ENCODE measurements around the gene SPARC.
"Not testable (repeated sequence)": the region's sequence is repeated elsewhere in the genome, so short reads cannot be mapped to it uniquely, and the experiment has no call there.

SPARC gene

DNA sequence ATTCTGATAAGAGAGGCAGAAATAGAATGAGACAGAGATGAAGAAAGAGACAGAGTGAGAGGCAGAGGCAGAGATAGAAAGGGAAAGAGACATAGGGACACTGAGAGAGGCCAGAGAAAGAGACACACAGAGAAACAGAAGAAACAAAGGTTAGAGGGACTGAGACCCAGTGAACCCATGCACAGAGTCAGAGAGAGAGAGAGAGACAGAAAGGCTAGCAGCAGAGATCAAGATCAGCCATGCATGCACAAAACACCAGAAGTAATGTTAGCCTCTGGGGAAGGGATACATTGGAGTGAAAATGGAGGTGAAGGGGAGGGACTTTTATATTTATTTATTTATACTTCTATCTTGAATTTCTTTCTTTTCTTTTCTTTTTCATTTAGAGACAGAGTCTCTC lies 14.1 kb upstream of the SPARC start:
- DNase-seq (ENCODE audit: low read depth): no peak

DNA sequence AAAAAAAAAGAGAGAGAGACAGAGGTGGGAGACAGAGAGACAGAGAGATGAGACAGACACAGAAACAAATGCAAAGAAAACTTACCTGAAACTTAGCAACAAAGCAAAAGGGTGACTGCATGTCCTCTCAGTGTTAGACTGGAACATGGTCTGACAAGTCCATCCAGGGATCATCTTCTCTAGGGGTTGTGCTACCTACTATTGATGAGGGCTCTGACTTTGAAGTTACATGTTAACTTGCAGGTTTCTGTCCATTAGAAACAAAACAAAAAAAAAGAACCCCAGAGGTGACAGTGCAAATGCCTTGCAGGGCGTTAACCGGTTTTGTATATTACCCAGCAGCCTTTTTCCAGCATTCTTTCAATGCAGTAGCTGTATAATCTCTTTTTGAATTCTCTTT lies 13.6 kb upstream of the SPARC start:
- DNase-seq (ENCODE audit: low read depth): no peak

DNA sequence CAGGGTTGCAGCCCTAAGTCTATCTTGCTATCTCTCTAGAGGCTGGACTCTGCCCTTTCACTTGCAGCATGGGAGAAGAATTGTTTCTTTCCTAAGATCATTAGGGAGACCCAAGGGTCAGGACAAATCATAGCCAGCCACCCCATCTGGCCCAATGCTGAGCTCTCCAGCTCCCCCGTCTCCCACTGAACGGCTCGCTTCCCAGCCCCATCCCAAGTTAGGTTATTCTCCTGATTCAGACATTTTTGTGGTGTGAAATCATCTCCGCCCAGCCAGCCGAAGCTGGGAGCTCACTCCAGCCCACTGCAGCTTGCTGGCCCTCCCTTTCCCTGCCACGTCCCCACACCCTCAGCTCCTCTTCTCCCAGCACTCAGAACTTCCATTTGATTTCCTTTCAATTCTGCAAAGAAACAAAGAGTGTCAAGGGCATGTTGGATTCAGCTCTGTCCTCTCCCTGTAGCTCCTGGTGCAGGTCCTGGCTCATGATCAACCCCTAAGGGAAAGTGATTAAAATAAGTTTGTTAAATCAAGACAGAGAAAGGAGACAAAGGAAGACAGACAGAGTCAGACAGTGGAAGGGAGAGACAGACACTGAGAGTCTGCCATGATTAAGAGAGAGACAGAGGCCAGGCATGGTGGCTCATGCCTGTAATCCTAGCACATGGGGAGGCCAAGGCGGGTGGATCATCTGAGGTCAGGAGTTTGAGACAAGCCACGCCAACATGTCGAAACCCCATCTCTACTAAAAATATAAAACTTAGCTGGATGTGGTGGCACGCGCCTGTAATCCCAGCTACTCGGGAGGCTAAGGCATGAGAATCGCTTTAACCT lies 12.6 kb upstream of the SPARC start:
- DNase-seq (ENCODE audit: low read depth): no peak

DNA sequence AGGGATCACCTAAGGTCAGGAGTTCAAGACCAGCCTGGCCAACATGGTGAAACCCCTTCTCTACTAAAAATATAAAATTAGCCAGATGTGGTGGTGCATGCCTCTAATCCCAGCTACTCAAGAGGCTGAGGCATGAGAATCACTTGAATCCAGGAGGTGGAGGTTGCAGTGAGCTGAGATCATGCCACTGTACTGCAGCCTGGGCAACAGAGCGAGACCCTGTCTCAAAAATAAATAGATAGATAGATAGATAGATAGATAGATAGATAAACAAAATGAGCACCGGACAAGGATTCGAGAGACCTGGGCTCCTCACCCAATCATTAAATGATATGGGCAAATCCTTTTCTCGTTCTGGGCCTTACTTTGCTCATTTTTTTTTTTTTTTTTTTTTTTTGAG lies 11.4 kb upstream of the SPARC start:
- not testable (repeated sequence) for DNase-seq (ENCODE audit: low read depth)

DNA sequence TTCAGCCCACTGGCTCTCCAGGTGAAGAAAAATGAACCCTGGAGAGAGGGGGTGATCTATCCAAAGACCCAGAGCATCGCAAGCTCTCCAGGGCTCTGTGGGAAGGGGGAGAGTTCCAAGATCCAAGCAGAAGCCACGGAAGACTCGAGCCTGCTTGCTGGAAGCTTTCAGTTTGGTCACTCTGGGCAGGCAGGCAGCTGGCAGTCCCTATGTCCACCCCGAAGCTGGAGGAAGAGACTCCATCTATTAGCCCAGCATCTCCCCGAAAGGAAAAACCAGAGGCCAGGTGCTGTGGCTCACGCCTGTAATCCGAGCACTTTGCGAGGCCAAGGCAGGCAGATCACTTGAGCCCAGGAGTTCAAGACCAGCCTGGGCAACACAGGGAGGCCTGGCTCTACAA lies 10.7 kb upstream of the SPARC start:
- DNase-seq (ENCODE audit: low read depth): no peak

DNA sequence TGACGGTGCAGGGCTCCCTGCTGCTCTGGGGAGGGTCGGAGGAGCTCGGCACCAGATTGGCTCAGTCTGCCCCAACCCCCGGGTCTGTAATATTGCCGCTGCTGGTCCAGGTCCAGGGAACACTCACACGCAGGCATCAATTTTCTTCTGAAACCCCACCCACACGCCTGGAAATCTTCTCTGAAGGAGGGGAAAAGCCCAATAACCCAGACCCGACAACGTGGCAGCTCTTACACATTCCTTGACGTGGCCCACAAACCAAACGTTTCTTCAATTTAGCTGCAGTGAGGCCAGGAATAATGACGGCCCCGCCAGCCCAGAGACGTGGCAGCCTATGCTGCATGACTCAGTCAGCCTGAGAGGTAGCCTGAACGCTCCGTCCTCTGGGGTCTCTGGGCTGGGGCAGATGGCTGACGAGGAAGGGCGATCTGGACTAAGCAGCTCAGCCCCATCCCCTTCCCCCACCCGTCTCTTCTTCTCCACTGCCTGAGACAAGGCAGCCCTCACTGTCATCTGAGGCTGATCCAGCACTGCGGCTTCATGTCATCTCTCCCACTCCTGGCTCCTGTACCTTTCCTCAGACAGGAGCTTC lies 9.9 kb upstream of the SPARC start:
- no peak for DNase-seq (ENCODE audit: low read depth)

DNA sequence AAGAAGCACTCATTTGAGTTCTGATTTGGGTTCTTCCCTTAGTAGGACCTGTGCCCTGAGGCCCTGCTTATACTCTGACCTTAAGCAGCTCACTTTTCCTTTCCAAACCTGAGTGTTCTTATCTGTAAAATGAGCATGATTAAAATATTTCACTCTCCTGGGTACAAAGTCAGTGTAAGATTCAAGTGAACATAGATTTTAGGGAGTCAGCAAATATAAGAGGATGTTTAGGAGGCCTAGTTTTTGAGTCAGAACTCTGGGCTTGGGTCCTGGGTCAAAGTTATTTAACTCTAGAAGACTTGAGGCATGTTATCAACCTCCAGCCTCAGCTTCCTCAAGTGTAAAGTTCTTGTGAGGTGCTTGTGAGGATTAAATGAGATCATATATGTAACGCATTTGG lies 8.7 kb upstream of the SPARC start:
- DNase-seq (ENCODE audit: low read depth): no peak

DNA sequence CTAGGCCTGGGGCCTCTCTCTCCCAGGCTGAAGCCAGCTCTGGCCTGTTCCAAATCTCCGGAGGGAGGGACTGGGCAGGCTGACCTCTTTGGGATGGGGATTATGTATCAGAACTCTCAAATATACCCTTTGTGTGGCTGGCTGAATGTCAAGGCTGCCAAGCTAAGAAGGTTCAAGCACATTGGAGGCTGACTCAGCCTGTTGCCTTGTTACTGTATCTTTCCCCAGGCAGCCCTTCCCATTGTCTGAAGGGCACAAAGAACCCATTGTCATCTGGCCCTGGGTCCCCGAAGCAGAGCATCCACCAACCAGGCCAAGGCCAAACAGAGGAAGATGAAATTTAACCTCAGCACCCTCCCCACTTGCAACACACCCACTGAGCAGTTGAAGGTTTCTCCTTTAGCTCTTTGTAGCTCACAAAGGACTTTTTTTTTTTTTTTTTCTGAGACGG lies 7.3 kb upstream of the SPARC start:
- no peak for DNase-seq (ENCODE audit: low read depth)

DNA sequence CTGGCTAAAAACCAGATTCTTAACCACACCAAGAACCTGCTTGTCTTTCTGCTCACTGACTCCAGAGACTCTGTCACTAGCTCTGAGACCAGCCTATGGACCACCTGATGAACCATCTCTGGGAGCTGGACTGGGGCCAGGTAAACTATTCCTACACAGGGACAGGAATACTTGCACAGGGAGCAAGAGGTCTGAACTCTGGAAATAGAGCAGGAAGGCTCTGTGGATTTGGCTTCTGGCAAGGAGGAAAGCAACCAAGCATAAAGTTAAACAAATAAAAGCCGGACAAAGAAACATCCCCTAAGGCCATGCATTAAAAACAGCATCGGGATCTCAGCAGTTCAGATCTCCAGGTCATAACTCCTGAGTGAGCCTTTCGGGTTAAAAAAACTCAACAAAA lies 5.6 kb upstream of the SPARC start:
- no peak for DNase-seq (ENCODE audit: low read depth)

DNA sequence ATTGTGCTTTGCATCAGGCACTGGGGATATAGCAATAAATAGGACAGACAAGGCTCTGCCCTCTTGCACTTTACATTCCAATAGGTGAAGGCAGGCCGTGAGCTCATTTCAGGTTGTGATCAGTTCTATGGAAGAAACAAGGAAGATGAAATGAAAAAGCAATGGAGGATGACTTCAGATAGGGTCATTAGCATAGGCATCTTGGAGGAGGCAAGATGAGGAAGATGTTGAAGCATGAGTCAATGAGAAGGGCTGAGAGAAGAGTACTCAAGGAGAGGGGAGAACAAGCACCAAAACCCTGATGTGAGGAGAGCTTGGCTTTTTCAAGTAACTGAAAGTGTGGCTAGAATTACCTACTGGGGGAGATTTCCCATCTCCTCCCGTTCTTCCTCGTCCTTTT lies 5.0 kb upstream of the SPARC start:
- DNase-seq (ENCODE audit: low read depth): no peak

DNA sequence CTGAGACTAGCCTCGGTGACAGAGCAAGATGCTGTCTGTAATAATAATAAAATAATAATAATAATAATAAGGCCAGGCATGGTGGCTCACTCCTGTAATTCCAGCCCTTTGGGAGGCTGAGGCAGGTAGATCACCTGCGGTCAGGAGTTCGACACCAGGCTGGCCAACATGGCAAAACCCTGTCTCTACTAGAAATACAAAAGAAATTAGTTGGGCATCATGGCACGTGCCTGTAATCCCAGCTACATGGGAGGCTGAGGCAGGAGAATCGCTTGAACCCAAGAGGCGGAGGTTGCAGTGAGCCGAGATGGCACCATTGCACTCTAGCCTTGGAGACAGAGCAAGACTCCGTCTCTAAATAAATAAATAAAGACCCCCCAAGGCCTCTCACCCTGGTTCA lies 2.9 kb upstream of the SPARC start:
- DNase-seq (ENCODE audit: low read depth): not testable (repeated sequence)

DNA sequence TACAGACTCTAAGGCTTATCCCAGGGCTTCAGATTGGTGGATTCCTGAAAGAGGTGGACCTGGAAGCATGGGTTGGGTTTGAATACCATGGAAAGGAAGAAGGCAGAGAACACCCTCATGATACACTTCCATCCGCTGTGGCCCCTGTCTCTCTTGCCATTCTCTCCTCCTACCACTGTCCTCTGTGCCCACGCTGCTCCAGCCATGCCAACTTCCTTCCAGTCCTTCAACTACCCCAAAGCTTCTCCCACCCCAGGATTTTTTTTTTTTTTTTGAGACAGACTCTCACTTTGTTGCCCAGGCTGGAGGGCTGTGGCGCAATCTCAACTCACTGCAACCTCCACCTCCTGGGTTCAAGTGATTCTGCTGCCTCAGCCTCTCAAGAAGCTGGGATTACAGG lies 1.7 kb upstream of the SPARC start:
- DNase-seq (ENCODE audit: low read depth): no peak

DNA sequence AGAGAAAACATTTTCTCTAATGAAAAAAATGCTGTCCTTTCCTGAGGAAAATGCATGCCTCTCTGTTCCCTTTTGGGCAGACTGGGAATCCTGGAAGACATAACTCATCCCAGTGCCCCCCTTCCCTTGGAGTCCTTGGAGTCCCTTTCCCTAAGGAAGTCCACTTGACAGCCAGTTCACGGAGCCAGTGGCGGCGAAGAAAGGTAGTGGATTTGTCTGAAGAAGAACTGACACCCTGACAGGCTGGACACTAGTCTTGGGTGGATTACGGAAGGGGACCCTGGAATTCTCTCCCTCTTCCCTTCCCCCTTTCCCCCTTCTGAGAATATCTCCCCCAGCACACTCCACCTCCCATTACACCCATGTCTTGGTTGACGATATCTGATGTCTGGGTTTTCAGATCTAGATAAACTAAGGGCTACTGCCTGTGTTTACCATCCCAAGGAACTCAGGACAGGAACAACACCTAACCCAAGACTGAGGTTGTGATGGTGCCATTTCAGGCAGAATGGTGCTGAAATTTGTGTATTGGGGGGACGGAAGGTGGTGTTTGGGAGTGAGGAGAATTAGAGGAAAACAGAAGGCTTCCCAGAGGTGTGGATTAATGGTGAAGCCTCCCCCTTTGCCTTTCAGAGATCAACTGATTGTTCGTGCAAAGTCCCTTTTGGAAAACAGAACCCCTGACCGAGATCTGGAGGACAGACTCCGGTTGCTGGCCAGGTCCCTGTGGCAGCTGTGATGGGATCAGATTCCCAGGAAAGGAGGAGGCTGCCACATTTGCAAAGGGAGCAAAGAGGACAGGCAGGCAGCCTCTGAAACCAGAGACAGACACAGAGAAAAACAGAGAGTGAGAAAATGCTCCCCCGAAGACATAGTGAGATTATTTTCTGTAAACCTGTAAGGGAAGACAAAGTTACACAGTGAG lies 704 bp downstream of the SPARC start:
- DNase-seq (ENCODE audit: low read depth): no peak

DNA sequence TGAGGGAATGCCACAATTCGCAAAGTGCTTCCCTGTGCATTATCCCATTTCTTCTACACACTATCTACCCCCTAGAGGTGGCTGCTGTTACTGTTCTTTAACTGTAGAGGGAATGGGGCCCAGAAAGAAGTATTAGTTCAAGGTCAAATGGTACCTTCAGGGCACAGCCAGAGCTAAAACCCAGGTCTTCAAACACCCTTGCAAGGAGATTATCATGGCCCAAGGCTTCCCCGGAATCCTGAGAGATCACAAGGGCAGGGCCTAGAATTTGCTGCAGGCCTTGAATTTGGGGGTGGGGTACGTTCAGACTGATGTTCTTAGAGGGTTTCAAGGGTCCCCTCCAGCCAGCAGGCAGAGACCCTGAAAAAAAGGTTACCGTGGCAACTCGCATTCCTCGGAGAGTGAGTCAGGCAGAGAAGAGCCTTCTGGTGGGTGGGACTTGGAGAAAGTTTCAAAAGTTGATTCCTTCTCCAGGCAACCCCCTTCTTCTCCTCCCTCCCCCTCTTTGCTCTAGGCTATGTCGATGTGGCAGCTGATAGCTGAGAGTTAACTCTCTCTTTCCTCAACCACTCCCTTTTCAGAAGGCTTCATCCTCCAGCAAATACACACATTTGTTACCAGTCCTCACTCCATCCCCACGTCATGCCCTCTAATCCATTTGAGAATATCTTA lies 1.9 kb downstream of the SPARC start:
- no peak for DNase-seq (ENCODE audit: low read depth)

DNA sequence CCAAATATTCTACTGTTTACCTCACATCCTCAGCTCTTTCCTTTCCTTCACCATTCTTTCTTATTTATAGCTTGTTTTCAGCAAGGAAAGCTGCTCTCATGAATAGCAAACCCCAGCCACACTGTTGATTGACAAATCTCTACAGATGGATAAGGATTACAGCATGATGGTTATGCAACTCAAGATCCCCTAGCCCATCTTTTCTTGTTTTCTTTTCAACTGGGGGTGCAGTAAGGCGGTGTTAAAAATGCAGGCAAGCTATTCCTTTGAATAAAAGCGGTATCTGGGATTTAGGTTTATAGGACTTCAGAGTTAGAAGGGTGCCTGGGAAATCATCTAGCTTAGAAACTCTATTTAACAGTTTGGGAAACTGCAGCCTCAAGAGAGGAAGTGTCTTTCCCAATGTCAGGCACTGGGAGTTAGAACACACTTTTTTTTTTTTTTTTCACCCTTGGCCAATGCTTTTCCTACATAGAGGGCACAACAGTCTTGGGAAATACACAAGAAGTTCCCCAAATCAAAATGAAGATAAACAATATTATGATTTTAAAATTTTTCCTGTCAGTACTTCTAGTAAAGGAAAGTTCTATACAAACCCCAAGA lies 2.6 kb downstream of the SPARC start:
- DNase-seq (ENCODE audit: low read depth): no peak

DNA sequence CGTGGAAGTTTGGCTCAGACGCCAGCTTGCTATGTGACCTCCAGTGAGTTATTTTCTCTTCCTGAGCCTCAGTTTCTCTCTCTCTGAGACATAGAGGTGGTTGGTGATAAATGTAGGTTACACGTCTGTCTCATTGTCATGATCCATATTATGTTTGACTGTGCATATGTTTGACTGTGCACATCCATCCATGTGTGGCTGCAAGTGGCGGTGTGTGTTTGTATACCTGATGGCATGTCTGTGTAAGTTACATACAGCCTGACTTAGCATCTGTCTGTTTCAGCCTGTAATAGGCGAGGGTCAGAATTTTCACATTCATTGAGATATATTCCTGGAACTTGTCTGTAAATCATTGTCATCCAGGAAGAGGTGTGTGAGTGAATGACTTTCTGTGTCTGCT lies 3.3 kb downstream of the SPARC start:
- no peak for DNase-seq (ENCODE audit: low read depth)

DNA sequence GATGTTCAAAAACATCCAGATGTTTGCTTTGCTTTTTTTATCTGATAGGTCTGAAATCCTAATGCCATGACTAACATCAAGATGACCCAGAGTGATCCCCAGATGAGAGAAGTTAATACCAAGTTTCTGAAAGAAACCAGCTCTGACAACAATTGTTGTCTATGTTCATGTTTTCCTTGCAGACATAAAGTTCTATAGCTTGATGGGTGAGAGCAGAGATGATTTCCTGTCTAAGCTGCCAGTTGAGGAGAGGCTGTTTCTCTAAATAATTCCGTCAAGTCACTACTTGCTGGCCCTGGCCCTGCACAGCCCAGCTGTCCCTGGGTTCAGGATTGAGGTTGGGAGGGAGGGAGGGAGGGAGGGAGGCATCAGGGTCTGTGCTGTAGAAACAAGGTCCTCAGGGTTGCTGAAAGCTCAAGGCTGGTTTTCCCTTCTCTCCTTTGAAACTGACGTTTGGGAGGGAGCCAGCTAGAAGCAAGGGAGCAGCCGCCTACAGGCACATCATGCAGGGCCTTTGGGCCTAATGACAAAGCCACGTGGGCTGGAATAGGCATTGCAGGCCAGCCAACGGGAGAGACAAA lies 3.9 kb downstream of the SPARC start:
- no peak for DNase-seq (ENCODE audit: low read depth)

DNA sequence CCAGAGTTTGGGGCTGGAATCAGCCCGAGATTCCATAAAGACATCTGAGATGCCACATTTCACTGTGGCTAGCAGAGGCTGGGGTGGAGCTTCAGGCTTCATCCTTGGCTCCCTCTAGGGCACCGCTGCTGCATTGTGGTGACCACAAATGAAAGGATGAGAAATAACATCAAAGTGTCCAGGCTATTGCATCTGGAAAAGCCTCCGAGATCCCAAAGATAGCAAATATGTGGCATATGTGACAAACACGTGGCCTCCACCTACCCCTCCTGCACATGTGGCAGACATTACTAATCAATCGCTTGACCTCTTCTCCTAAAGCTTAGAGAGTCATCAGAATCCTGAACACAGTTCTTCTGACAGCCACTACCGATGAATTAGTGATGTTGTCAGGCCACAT lies 4.5 kb downstream of the SPARC start:
- no peak for DNase-seq (ENCODE audit: low read depth)

DNA sequence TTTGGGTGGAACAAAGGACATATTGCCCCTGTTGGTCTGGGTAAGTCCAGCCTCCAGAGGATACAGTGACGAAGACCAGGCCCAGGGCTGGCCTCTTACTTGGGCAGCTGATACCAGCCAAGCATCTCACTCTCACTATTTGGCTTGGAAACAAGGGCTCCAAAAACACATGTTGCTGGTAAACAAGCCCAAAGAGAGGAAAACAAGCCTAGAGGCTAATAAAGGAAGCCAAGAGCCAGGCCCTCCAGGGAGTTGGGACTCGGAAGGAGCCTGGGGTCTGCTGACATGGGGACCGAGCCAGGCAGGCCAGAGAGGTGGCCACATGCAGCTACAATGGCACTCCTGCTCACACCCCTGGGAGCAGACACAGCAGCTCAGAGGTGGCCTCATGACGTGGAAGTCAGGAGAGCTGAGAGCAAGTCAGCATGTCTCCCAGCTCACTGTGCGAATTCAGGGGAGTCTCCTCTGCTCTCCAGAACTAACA lies 5.7 kb downstream of the SPARC start:
- no peak for DNase-seq (ENCODE audit: low read depth)

DNA sequence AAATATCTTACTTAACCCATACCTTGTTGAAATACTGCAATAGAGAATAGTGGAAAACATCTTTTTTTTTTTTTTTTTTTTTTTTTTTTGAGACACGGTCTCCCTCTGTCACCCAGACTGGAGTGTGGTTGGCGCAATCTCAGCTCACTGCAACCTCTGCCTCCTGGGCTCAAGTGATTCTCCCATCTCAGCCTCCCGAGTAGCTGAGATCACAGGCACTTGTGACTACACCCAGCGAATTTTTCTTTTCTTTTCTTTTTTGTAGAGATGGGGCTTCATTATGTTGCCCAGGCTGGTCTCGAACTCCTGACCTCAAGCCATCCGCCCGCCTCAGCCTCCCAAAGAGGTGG lies 6.6 kb downstream of the SPARC start:
- DNase-seq (ENCODE audit: low read depth): not testable (repeated sequence)

DNA sequence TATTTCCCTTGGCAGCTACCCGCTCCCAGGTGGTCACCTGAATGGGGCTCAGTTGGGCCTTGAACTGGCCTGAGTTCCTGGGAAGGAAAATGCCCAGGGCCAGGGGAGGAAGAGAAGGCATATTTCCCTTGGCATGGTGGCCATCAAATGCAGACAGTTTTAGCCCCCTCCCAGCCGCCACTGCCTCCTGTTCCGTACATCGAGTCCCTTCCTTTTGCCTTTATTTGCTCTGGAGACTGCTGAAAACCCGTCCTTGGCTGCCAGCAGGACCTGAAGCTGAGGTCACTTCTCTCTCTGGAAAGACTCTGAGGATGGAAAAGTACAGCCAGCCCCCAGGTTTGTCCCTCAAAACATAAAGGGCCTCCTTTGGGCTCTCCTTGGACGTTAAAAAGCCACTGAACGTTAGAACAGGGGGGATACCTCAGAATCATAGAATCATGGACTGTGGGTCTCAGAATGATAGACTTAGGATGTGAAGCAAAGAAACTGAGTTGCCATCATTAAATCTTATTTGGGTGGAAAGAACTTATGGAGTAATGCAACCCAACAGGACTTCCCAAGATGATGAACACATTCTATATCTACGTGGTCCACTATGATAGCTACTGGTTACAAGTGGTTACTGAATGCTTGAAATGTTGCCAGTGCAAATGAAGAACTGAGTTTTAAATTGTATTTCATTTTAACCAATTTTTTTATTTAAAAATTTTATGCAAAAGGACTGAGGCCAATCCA lies 7.1 kb downstream of the SPARC start:
- DNase-seq (ENCODE audit: low read depth): no peak

All from stimulated activated CD8-positive, alpha-beta memory T cell treated with anti-CD3 and anti-CD28 coated beads, Interleukin-7, amount 100 ng/mL, for 24 hours (primary cell).